Spleen (tissue), 7 donors: Measurements from ENCODE around the gene IGF2.

ENCODE experiments used
- POLR2AphosphoS5 ChIP-seq, 3 donors: sonication (generic); formaldehyde crosslinking; IDR thresholded peaks; one replicate each; pipeline ENCODE4 v1.5.1; 2017; ENCODE audit warnings: antibody characterized with exemption in 3 of 3
- TF ChIP-seq, protein P1 (sequence below), 11 experiments: fragments of 200-600 bp in 7 of 11; fragments of 450-650 bp in 4 of 11; sonication (generic) in 4 of 11; IDR thresholded peaks in 8 of 11; conservative IDR thresholded peaks in 3 of 11; 1 replicate in 7 of 11; 2 replicates in 4 of 11; pipeline versions ENCODE4 v1.4.0 to v1.8.0; 2016 to 2021; ENCODE audit warnings: antibody characterized with exemption in 11 of 11, inconsistent platforms in 4 of 11, mild to moderate bottlenecking in 1 of 11
- donor health status: DM: no; HTN: no; CAD: no; lungs with moderate emphysema.
- donor health status: DM: no; HTN: no; CAD: no.
- donor health status: DM: no; HTN: no; CAD: no.

- TF ChIP-seq POLR2AphosphoS5 (IDR thresholded peaks at IDR 0.05): no peak
- TF ChIP-seq, protein P1, sequence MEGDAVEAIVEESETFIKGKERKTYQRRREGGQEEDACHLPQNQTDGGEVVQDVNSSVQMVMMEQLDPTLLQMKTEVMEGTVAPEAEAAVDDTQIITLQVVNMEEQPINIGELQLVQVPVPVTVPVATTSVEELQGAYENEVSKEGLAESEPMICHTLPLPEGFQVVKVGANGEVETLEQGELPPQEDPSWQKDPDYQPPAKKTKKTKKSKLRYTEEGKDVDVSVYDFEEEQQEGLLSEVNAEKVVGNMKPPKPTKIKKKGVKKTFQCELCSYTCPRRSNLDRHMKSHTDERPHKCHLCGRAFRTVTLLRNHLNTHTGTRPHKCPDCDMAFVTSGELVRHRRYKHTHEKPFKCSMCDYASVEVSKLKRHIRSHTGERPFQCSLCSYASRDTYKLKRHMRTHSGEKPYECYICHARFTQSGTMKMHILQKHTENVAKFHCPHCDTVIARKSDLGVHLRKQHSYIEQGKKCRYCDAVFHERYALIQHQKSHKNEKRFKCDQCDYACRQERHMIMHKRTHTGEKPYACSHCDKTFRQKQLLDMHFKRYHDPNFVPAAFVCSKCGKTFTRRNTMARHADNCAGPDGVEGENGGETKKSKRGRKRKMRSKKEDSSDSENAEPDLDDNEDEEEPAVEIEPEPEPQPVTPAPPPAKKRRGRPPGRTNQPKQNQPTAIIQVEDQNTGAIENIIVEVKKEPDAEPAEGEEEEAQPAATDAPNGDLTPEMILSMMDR (IDR thresholded peaks at IDR 0.05 in 8 of 11, conservative IDR thresholded peaks at IDR 0.05 in 3 of 11): no peak
Observed at GRCh38 chr11:2139621-2140337, 590 bp upstream of the IGF2 start.
